ENCODE results near the gene APBB2.

APBB2 gene

GRCh38 chr4:41185614-41186592 lies 28.4 kb downstream of the APBB2 start:
- Histone ChIP-seq H3K14ac (ENCODE audit: low read length in 2 of 2) (no peak overlapping the region), H2AFZ (ENCODE audit: low read depth, low read length) (no peak overlapping the region), H2BK5ac (ENCODE audit: low read depth, low read length, poor library complexity, severe bottlenecking) (no peak overlapping the region), H4K91ac (ENCODE audit: low read length) (no peak overlapping the region), H3K18ac (ENCODE audit: low read depth in 1 of 2, low read length in 2 of 2) (no peak overlapping the region), H3K4me1 (ENCODE audit: control insufficient read depth, insufficient read depth, low read depth, low read length) (peaks cover 6% of the 10 kb centered on the region), H2BK120ac (ENCODE audit: low read depth, low read length) (no peak overlapping the region), H3K27me3 (ENCODE audit: control insufficient read depth in 1 of 2, insufficient read depth in 1 of 2, low read length in 2 of 2) (no peaks in the 10 kb centered on the region), H3K27ac (ENCODE audit: low read length, poor library complexity, severe bottlenecking) (peak overlapping the region; percentile 80), H3K79me1 (replicated peaks; ENCODE audit: low read length, poor library complexity, severe bottlenecking) (peaks cover 10% of the 10 kb centered on the region), H3K23ac (ENCODE audit: low read length in 2 of 2) (no peak overlapping the region), H2BK15ac (ENCODE audit: low read depth, poor library complexity, severe bottlenecking) (no peak overlapping the region), H3K9ac (ENCODE audit: low read length) (peak overlapping the region; percentile 78), H4K8ac (ENCODE audit: low read length) (no peak overlapping the region), H3K4me2 (ENCODE audit: low read length, poor library complexity, severe bottlenecking) (peak overlapping the region; percentile 31), H3K9me3 (ENCODE audit: control insufficient read depth, low read length) (no peaks in the 10 kb centered on the region), H2BK12ac (ENCODE audit: low read length in 2 of 2) (no peak overlapping the region), H3K4me3 (ENCODE audit: insufficient read depth in 1 of 2, low read depth in 1 of 2, low read length in 2 of 2) (peak overlapping the region in 1 of 2 experiments; percentile 66), H3K36me3 (ENCODE audit: control insufficient read depth in 1 of 2, insufficient read depth in 2 of 2, low read depth in 1 of 2, low read length in 2 of 2) (peaks cover 0 to 3% of the 10 kb centered on the region in 2 experiments), H2AK5ac (ENCODE audit: low read length, severe bottlenecking) (no peak overlapping the region), H3K4ac (ENCODE audit: low read depth in 1 of 2, low read length in 2 of 2) (no peak overlapping the region)
- 82% methylated on average over 3 of the region's 5 CpGs for WGBS
- DNase-seq, result no peak

GRCh38 chr4:41184009-41184408 lies 30.3 kb downstream of the APBB2 start:
- H2BK5ac ChIP-seq (ENCODE audit: low read depth, low read length, poor library complexity, severe bottlenecking), result no peak overlapping the region
- H2AFZ ChIP-seq (ENCODE audit: low read depth, low read length), result no peak overlapping the region
- no peak overlapping the region for H2BK12ac ChIP-seq (ENCODE audit: low read length in 2 of 2)
- H3K9ac ChIP-seq (ENCODE audit: low read length), result no peak overlapping the region
- H3K4me3 ChIP-seq (ENCODE audit: insufficient read depth in 1 of 2, low read depth in 1 of 2, low read length in 2 of 2), result no peak overlapping the region
- WGBS, result 97% methylated on average over 5 of the region's 5 CpGs
- H2BK120ac ChIP-seq (ENCODE audit: low read depth, low read length), result no peak overlapping the region
- peaks cover 10% of the 10 kb centered on the region for H3K79me1 ChIP-seq (replicated peaks; ENCODE audit: low read length, poor library complexity, severe bottlenecking)
- H3K18ac ChIP-seq (ENCODE audit: low read depth in 1 of 2, low read length in 2 of 2), result peak overlapping the region in 1 of 2 experiments; percentile 19
- H3K23ac ChIP-seq (ENCODE audit: low read length in 2 of 2), result no peak overlapping the region
- H3K27ac ChIP-seq (ENCODE audit: low read length, poor library complexity, severe bottlenecking), result no peak overlapping the region
- H3K27me3 ChIP-seq (ENCODE audit: control insufficient read depth in 1 of 2, insufficient read depth in 1 of 2, low read length in 2 of 2), result no peaks in the 10 kb centered on the region
- H3K4me1 ChIP-seq (ENCODE audit: control insufficient read depth, insufficient read depth, low read depth, low read length), result peaks cover 5% of the 10 kb centered on the region
- no peak for DNase-seq
- H2BK15ac ChIP-seq (ENCODE audit: low read depth, poor library complexity, severe bottlenecking), result no peak overlapping the region
- peaks cover 0 to 3% of the 10 kb centered on the region in 2 experiments for H3K36me3 ChIP-seq (ENCODE audit: control insufficient read depth in 1 of 2, insufficient read depth in 2 of 2, low read depth in 1 of 2, low read length in 2 of 2)
- no peak overlapping the region for H4K91ac ChIP-seq (ENCODE audit: low read length)
- no peak overlapping the region for H4K8ac ChIP-seq (ENCODE audit: low read length)
- peak overlapping the region; percentile 95 for H2AK5ac ChIP-seq (ENCODE audit: low read length, severe bottlenecking)
- no peak overlapping the region for H3K4ac ChIP-seq (ENCODE audit: low read depth in 1 of 2, low read length in 2 of 2)
- no peaks in the 10 kb centered on the region for H3K9me3 ChIP-seq (ENCODE audit: control insufficient read depth, low read length)
- peak overlapping the region in 1 of 2 experiments; percentile 5 for H3K14ac ChIP-seq (ENCODE audit: low read length in 2 of 2)
- H3K4me2 ChIP-seq (ENCODE audit: low read length, poor library complexity, severe bottlenecking), result no peak overlapping the region

- 100% methylated on average over 4 of the region's 4 CpGs for WGBS
- Histone ChIP-seq H3K23ac (ENCODE audit: low read length in 2 of 2) (no peak overlapping the region), H3K79me1 (replicated peaks; ENCODE audit: low read length, poor library complexity, severe bottlenecking) (peaks cover 6% of the 10 kb centered on the region), H3K4ac (ENCODE audit: low read depth in 1 of 2, low read length in 2 of 2) (no peak overlapping the region), H2BK120ac (ENCODE audit: low read depth, low read length) (no peak overlapping the region), H3K27ac (ENCODE audit: low read length, poor library complexity, severe bottlenecking) (no peak overlapping the region), H2BK12ac (ENCODE audit: low read length in 2 of 2) (no peak overlapping the region), H4K91ac (ENCODE audit: low read length) (no peak overlapping the region), H3K27me3 (ENCODE audit: control insufficient read depth in 1 of 2, insufficient read depth in 1 of 2, low read length in 2 of 2) (no peaks in the 10 kb centered on the region), H2AFZ (ENCODE audit: low read depth, low read length) (no peak overlapping the region), H3K18ac (ENCODE audit: low read depth in 1 of 2, low read length in 2 of 2) (no peak overlapping the region), H3K9me3 (ENCODE audit: control insufficient read depth, low read length) (no peaks in the 10 kb centered on the region), H2BK5ac (ENCODE audit: low read depth, low read length, poor library complexity, severe bottlenecking) (no peak overlapping the region), H4K8ac (ENCODE audit: low read length) (no peak overlapping the region), H3K36me3 (ENCODE audit: control insufficient read depth in 1 of 2, insufficient read depth in 2 of 2, low read depth in 1 of 2, low read length in 2 of 2) (peaks cover 0 to 3% of the 10 kb centered on the region in 2 experiments), H2BK15ac (ENCODE audit: low read depth, poor library complexity, severe bottlenecking) (no peak overlapping the region), H3K4me3 (ENCODE audit: insufficient read depth in 1 of 2, low read depth in 1 of 2, low read length in 2 of 2) (no peak overlapping the region), H3K4me1 (ENCODE audit: control insufficient read depth, insufficient read depth, low read depth, low read length) (peaks cover 5% of the 10 kb centered on the region), H2AK5ac (ENCODE audit: low read length, severe bottlenecking) (no peak overlapping the region), H3K14ac (ENCODE audit: low read length in 2 of 2) (no peak overlapping the region), H3K4me2 (ENCODE audit: low read length, poor library complexity, severe bottlenecking) (no peak overlapping the region), H3K9ac (ENCODE audit: low read length) (no peak overlapping the region)
- DNase-seq, result no peak
Observed at GRCh38 chr4:41183021-41183553, 31.3 kb downstream of the APBB2 start.

GRCh38 chr4:41181037-41181436 lies 33.3 kb downstream of the APBB2 start:
- H3K27me3 ChIP-seq (ENCODE audit: control insufficient read depth in 1 of 2, insufficient read depth in 1 of 2, low read length in 2 of 2), result no peaks in the 10 kb centered on the region

More at GRCh38 chr4:41181037-41181436, 33.3 kb downstream of the APBB2 start:
- 98% methylated on average over 4 of the region's 6 CpGs for WGBS
- H3K4me2 ChIP-seq (ENCODE audit: low read length, poor library complexity, severe bottlenecking), result no peak overlapping the region
- peaks cover 7% of the 10 kb centered on the region for H3K4me1 ChIP-seq (ENCODE audit: control insufficient read depth, insufficient read depth, low read depth, low read length)
- peaks cover 0 to 3% of the 10 kb centered on the region in 2 experiments for H3K36me3 ChIP-seq (ENCODE audit: control insufficient read depth in 1 of 2, insufficient read depth in 2 of 2, low read depth in 1 of 2, low read length in 2 of 2)
- H4K91ac ChIP-seq (ENCODE audit: low read length), result no peak overlapping the region
- no peak for DNase-seq
- no peaks in the 10 kb centered on the region for H3K9me3 ChIP-seq (ENCODE audit: control insufficient read depth, low read length)
- no peak overlapping the region for H4K8ac ChIP-seq (ENCODE audit: low read length)
- H2BK15ac ChIP-seq (ENCODE audit: low read depth, poor library complexity, severe bottlenecking), result no peak overlapping the region
- H3K18ac ChIP-seq (ENCODE audit: low read depth in 1 of 2, low read length in 2 of 2), result no peak overlapping the region
- no peak overlapping the region for H3K27ac ChIP-seq (ENCODE audit: low read length, poor library complexity, severe bottlenecking)
- H2BK120ac ChIP-seq (ENCODE audit: low read depth, low read length), result no peak overlapping the region
- H2AK5ac ChIP-seq (ENCODE audit: low read length, severe bottlenecking), result peak overlapping the region; percentile 31
- H3K9ac ChIP-seq (ENCODE audit: low read length), result no peak overlapping the region
- H3K4ac ChIP-seq (ENCODE audit: low read depth in 1 of 2, low read length in 2 of 2), result no peak overlapping the region
- H3K79me1 ChIP-seq (replicated peaks; ENCODE audit: low read length, poor library complexity, severe bottlenecking), result peaks cover 6% of the 10 kb centered on the region
- no peak overlapping the region for H2BK5ac ChIP-seq (ENCODE audit: low read depth, low read length, poor library complexity, severe bottlenecking)
- no peak overlapping the region for H3K4me3 ChIP-seq (ENCODE audit: insufficient read depth in 1 of 2, low read depth in 1 of 2, low read length in 2 of 2)
- H3K14ac ChIP-seq (ENCODE audit: low read length in 2 of 2), result no peak overlapping the region
- H2AFZ ChIP-seq (ENCODE audit: low read depth, low read length), result no peak overlapping the region
- H3K23ac ChIP-seq (ENCODE audit: low read length in 2 of 2), result no peak overlapping the region
- no peak overlapping the region for H2BK12ac ChIP-seq (ENCODE audit: low read length in 2 of 2)

Data from mesenchymal stem cell (in vitro differentiated cells and primary cell).